NCI-H1694 treated with DMSO at 0.1 percent for 48 hours (cell line): ENCODE results near the gene ARHGAP29.

Experiments used
- DNase-seq: peaks from one replicate; lab custom pipeline; 2025; lab: John Stamatoyannopoulos, UW

Gene ARHGAP29

GRCh38 chr1:94265011-94265422, 27.6 kb upstream of the ARHGAP29 start:
- no peak for DNase-seq

- DNase-seq, result no peak
Observed at GRCh38 chr1:94260635-94261387, 23.4 kb upstream of the ARHGAP29 start.

GRCh38 chr1:94259635-94260289, 22.4 kb upstream of the ARHGAP29 start:
- no peak for DNase-seq

GRCh38 chr1:94258873-94259331, 21.5 kb upstream of the ARHGAP29 start:
- no peak for DNase-seq

- DNase-seq, result no peak
Observed at GRCh38 chr1:94257444-94257843, 20.1 kb upstream of the ARHGAP29 start.

- DNase-seq, result no peak
Observed at GRCh38 chr1:94255476-94255875, 18.1 kb upstream of the ARHGAP29 start.

- DNase-seq, result no peak
Observed at GRCh38 chr1:94254073-94254810, 16.9 kb upstream of the ARHGAP29 start.

GRCh38 chr1:94253456-94254017, 16.2 kb upstream of the ARHGAP29 start:
- DNase-seq, result no peak

GRCh38 chr1:94250341-94250740, 13.0 kb upstream of the ARHGAP29 start:
- no peak for DNase-seq

- DNase-seq, result no peak
Observed at GRCh38 chr1:94248956-94249688, 11.7 kb upstream of the ARHGAP29 start.

GRCh38 chr1:94247138-94248094, 10.0 kb upstream of the ARHGAP29 start:
- DNase-seq, result no peak

- DNase-seq, result no peak
Observed at GRCh38 chr1:94246692-94247137, 9.3 kb upstream of the ARHGAP29 start.

GRCh38 chr1:94245747-94246438, 8.5 kb upstream of the ARHGAP29 start:
- DNase-seq, result no peak

GRCh38 chr1:94244816-94245215, 7.4 kb upstream of the ARHGAP29 start:
- DNase-seq, result no peak

GRCh38 chr1:94243665-94244064, 6.3 kb upstream of the ARHGAP29 start:
- no peak for DNase-seq

GRCh38 chr1:94240822-94241221, 3.4 kb upstream of the ARHGAP29 start:
- peak; percentile 55 for DNase-seq

GRCh38 chr1:94239796-94240195, 2.4 kb upstream of the ARHGAP29 start:
- no peak for DNase-seq

GRCh38 chr1:94239051-94239450, 1.7 kb upstream of the ARHGAP29 start:
- DNase-seq, result no peak

- DNase-seq, result peak; percentile 44
Observed at GRCh38 chr1:94236630-94237290, 624 bp downstream of the ARHGAP29 start.
